Subcutaneous abdominal adipose tissue (tissue), 5 donors: Measurements from ENCODE around the gene SKP1.
A peak's percentile ranks its signal among the peaks of the same experiment; 100 is the strongest.

Experiments
- H3K27ac ChIP-seq: one replicate; pipeline ENCODE4 v1.7.0; 2013; ENCODE audit warnings: low read depth, mild to moderate bottlenecking, inconsistent platforms, low read length, moderate library complexity
- H3K27me3 ChIP-seq, 5 donors: one replicate each; pipeline ENCODE4 v1.7.0; 2013; ENCODE audit warnings: low read length in 5 of 5, inconsistent platforms in 1 of 5; ENCODE audit not compliant: control insufficient read depth in 5 of 5, insufficient read depth in 4 of 5
- H3K36me3 ChIP-seq, 5 donors: one replicate each; pipeline ENCODE4 v1.7.0; 2013; ENCODE audit warnings: low read length in 5 of 5; ENCODE audit not compliant: control insufficient read depth in 5 of 5, insufficient read depth in 5 of 5
- H3K4me1 ChIP-seq, 5 donors: one replicate each; pipeline ENCODE4 v1.7.0; 2013; ENCODE audit warnings: low read length in 5 of 5, mild to moderate bottlenecking in 3 of 5, moderate library complexity in 1 of 5; ENCODE audit not compliant: control insufficient read depth in 5 of 5, insufficient read depth in 5 of 5
- H3K4me3 ChIP-seq, 5 donors: one replicate each; pipeline ENCODE4 v1.7.0; 2013; ENCODE audit warnings: low read length in 5 of 5, low read depth in 1 of 5
- H3K9ac ChIP-seq, 5 donors: one replicate each; pipeline ENCODE4 v1.7.0; 2013; ENCODE audit warnings: low read length in 5 of 5, mild to moderate bottlenecking in 4 of 5, moderate library complexity in 3 of 5
- H3K9me3 ChIP-seq, 5 donors: one replicate each; pipeline ENCODE4 v1.7.0; 2013; ENCODE audit warnings: low read length in 5 of 5; ENCODE audit not compliant: control insufficient read depth in 5 of 5
- donor health status: healthy.
- donor health status: healthy.
- donor health status: healthy.
- donor health status: healthy.
- donor health status: healthy.

Gene SKP1

DNA sequence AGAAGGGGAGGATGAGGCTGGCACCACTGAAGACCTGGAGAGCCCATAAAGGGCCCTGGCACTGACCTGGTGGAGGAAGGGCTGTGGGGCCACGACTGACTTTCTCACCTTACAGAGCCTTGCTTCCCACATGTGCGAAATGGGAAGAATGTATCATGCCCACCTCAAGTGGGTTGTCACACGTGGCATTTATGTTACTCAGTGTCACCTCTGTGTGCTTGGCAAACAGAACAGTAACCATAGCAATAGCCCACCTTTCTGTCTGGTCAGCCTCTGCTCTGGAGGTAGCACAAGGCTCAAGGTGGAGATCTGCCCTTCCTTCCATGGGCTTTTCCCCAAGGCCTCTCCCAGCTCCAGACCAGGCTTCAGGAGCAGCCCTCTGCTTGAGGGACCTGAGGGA, 45.6 kb downstream of the SKP1 start:
- peaks cover 0 to 33% (median 13%) of the 10 kb centered on the region in 5 donors for H3K4me1 ChIP-seq
- H3K4me3 ChIP-seq: no peak overlapping the region
- H3K9ac ChIP-seq: no peak overlapping the region
- H3K27ac ChIP-seq: no peak overlapping the region
- H3K9me3 ChIP-seq: no peaks in the 10 kb centered on the region
- peaks cover 3 to 69% (median 46%) of the 10 kb centered on the region in 5 donors for H3K36me3 ChIP-seq
- H3K27me3 ChIP-seq: no peaks in the 10 kb centered on the region

DNA sequence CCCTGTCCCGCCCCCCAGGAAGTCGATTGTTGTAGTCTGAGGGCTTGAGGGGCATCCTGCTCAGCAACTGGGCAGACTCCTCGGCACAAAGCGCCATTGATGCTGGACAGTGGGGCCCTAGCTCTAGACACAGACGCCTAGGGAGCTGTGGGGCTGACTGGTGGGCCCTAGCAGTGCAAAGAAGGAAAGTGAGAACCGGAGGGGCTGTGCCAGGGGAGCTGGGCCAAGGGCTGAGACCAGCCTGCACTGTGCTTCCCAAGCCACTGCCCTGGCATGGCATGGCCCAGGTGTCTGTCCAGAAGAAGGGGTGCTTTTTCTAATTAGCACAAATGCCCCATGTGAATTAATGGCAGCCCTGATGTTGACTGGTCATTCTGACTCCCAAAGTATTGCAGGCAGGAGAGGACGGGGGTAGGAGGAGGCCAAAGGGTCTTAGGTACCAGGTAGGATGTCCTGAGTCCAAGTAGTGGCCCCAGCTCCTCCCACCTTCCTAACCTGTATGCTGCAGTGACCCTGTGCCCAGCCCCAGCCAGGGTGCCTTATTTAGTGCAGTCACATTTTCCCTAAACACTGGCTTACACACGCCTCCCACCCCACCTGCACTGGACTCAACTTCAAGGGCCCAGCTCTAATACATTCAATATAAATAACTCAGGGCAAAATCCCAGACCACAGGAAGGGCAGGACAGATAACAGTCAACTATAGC, 46.4 kb downstream of the SKP1 start:
- Histone ChIP-seq H3K4me1 (peaks cover 0 to 41% (median 20%) of the 10 kb centered on the region in 5 donors), H3K9ac (no peak overlapping the region), H3K36me3 (peaks cover 0 to 61% (median 40%) of the 10 kb centered on the region in 5 donors), H3K27me3 (no peaks in the 10 kb centered on the region), H3K4me3 (no peak overlapping the region), H3K27ac (no peak overlapping the region), H3K9me3 (no peaks in the 10 kb centered on the region)

DNA sequence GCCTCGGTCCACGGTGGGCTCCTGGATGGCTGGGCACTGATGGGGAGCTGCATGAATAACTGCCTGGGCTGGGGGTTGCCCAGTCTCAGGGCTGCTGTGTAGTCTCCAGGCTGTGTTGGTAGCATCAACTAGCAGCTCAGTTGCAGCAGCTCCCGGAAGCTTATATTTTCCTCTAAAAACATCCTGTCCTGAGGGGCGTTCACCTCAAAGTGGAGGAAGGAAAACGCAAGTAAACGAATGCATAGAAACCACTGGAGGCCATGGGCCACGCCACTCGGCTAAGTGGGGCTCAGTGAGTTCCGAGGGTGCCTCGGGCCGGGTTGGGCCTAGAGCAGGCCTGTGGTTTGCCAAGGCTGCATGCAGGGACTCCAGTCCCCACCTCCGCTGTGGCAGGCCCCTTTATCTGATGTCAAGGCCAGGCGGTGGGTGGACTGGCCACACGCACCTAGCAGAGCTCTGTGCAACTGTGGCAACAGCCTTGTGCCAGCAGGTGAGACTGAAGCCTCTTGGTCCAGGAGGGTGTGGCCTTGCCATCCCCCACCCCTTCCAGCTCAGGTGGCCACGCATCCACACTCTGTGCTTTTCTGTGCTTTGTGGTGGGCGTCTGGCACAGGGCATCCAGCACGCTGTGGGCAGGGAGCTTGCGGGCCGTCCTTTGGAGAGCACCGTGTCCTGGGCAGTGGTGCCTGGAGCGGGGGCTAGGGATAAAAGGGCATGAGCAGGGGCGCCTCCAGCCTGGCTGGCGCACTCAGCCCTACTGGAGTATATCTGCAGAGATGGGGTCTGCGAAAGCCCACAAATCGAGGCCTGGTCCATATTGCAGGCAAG, 47.1 kb downstream of the SKP1 start:
- no peaks in the 10 kb centered on the region for H3K9me3 ChIP-seq
- H3K9ac ChIP-seq: no peak overlapping the region
- no peak overlapping the region for H3K27ac ChIP-seq
- H3K4me3 ChIP-seq: no peak overlapping the region
- no peaks in the 10 kb centered on the region for H3K27me3 ChIP-seq
- peaks cover 0 to 49% (median 28%) of the 10 kb centered on the region in 5 donors for H3K4me1 ChIP-seq
- H3K36me3 ChIP-seq: peaks cover 0 to 54% (median 34%) of the 10 kb centered on the region in 5 donors

DNA sequence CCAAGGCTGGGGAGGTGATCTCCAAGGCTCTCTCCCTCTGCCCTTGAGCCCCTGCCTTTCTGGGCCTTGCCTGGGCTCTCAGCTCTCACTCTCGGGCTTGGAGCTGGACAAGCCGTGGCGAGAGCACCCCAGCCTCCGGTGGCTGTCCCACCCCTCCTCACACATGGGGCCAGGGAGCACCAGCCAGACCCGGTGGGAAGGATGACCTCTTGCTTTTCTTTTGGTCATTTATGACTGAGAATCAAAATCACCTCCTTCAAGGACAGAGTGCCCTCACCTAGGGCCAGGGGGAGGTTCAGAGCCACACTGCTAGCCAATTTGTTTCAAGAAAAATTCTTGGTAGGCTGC, 48.1 kb downstream of the SKP1 start:
- H3K36me3 ChIP-seq: peaks cover 0 to 44% (median 28%) of the 10 kb centered on the region in 5 donors
- no peaks in the 10 kb centered on the region for H3K27me3 ChIP-seq
- no peak overlapping the region for H3K27ac ChIP-seq
- no peak overlapping the region for H3K4me3 ChIP-seq
- H3K4me1 ChIP-seq: peaks cover 0 to 50% (median 22%) of the 10 kb centered on the region in 5 donors
- H3K9ac ChIP-seq: no peak overlapping the region
- H3K9me3 ChIP-seq: no peaks in the 10 kb centered on the region

DNA sequence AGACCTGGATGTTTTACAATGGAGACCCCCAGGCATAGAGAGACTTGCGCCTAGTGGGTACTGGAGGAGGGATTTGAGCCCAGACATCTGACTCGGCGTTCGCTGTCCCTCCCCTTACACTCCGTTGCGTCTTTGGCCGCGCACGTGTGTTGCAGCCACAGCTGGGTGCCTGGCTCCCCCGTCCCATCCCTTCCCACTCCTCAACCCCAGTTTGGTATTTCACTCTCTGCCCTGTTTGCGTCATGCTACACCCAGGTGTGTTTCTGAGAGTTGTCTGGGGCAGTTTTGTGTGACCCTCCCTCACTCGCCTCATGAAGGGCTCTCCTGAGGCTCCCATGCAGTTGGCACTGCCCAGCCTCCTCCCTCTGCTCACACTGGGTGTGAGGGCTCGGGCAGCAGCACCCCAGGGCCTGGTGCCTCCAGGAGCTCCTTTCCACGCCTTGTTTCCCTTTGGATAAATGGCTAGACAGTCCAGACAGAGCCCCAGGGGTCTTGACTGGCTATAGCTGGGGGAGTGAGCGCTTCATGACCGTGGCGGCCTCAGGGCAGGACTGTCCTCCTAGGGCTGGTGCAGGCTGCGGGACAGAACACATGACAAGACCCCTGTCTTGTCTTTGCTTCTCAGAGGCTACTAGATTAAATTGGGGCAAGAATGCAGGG, 48.6 kb downstream of the SKP1 start:
- no peaks in the 10 kb centered on the region for H3K27me3 ChIP-seq
- no peak overlapping the region for H3K9ac ChIP-seq
- H3K4me3 ChIP-seq: no peak overlapping the region
- no peak overlapping the region for H3K27ac ChIP-seq
- peaks cover 0 to 39% (median 26%) of the 10 kb centered on the region in 5 donors for H3K36me3 ChIP-seq
- no peaks in the 10 kb centered on the region for H3K9me3 ChIP-seq
- H3K4me1 ChIP-seq: peaks cover 0 to 50% (median 23%) of the 10 kb centered on the region in 5 donors

DNA sequence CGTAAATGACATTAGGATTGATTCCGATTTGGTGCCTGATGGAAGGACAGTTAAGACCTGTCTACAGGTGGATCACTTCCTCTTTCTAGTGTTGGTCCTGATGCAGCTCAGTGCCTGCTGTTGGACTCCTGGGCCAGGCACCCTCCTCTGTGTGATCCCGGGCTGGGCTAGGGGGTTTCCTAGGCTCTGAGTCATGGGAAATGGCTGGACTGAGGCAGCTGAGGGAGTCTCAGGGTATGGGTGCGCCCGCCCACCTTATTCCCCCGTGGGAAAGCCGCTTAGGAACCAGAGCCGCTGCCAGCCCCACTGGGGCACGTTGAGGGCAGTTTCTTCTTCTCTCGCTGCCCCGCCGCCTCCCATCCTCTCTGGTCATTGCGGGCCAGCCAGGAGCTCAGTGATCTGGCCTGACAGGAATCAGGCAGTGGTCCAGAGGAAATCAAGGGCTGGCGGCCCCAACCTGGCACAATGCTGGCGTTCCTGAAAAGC, 49.3 kb downstream of the SKP1 start:
- Histone ChIP-seq H3K27ac (no peak overlapping the region), H3K9ac (no peak overlapping the region), H3K36me3 (peaks cover 0 to 39% (median 26%) of the 10 kb centered on the region in 5 donors), H3K4me1 (peaks cover 0 to 50% (median 28%) of the 10 kb centered on the region in 5 donors), H3K4me3 (no peak overlapping the region), H3K9me3 (no peaks in the 10 kb centered on the region), H3K27me3 (no peaks in the 10 kb centered on the region)

DNA sequence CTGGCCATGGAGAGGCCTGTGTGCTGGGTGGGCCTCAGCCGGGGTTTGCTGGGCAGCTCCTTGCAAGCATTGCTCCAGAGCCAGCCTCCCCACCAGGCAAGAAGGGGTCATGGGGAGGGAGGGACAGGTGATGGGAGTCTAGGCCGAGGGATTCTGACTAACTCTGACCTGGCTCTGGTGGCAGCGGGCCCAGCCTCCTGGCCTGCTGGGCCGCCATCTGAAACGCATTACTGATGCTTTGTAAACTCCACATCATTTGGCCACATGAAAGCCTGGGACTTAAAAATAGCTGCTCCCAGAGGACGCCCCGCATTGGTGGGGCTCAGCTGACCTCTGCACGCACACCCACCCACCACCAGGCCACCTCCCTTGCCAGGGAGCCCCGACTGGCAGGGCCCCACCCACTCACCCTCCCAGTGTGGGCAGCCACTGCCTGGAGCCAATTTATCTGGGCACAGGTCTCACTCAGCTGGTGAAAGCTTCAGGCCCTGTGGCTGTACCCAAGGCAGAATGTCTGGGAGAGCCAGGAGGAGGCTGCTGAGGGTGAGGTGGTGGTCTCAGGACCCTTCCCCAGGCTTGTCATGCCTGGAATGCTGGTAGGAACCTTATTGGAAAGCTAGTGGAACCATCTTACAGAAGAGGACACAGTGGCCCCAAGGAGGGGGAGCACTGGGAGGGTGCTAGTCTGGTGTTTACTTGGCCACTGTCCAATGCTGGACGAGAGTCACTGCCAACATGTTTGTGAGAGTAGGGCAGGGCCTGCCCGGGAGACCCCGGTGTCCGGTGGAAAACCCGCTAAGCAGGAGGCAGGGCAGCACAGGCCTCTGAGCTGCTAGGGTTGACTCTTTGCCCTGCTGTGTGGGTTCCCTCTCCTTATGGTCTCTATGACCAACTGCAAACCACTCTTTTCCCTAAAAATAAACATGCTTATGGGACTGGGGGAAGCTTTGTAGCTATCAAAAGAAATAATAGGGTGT, 51.4 kb downstream of the SKP1 start:
- Histone ChIP-seq H3K36me3 (peaks cover 0 to 22% (median 13%) of the 10 kb centered on the region in 5 donors), H3K9ac (peak overlapping the region in 1 of 5 donors; percentile 44), H3K9me3 (no peaks in the 10 kb centered on the region), H3K27ac (peak overlapping the region; percentile 33), H3K4me1 (peaks cover 0 to 50% (median 28%) of the 10 kb centered on the region in 5 donors), H3K27me3 (no peaks in the 10 kb centered on the region), H3K4me3 (no peak overlapping the region)

DNA sequence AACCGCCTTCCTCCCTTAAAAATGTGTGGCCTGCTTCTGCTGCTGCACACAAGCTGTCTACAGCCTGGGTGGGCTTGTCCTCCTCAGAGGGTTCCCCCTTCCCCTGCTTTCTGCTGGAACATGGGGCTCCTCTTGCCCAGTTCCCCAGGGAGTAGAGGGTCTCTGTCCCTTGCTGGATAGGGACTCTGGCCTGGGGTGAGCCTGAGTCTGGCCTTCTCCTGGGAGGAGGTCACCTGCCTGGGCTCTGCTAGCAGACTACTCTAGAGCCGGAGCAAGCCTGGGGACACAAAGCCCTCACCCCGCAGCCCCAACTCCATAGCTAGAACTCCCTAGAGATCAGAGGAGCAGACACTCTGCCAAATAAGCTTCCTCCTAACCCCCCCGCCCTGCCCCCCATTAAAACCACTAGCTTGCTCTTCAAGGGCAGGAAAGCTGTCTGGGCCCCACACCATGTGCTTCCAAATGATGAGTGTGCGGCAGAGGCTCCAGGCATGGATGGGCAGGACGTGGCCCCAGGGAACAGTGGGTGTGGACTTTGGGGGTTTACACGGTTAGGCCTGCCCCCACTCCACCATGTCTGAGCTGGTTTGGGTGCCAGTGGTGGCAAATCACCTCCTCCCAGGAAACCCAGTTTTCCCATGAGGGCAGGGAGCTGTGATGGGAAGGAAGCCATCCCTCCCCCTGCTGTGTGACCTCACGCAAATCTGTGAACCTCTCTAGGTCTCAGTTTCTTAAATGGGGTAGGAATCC, 52.3 kb downstream of the SKP1 start:
- Histone ChIP-seq H3K9me3 (no peaks in the 10 kb centered on the region), H3K36me3 (peaks cover 0 to 13% (median 6%) of the 10 kb centered on the region in 5 donors), H3K27me3 (no peaks in the 10 kb centered on the region), H3K4me1 (peaks cover 0 to 42% (median 28%) of the 10 kb centered on the region in 5 donors), H3K4me3 (peak overlapping the region in 1 of 5 donors; percentile 22), H3K27ac (no peak overlapping the region), H3K9ac (no peak overlapping the region)
